Fibroblast of pulmonary artery (primary cell): ENCODE results near the gene ZNF622.

ENCODE experiments used
- DNase-seq: peaks from one replicate; pipeline ENCODE4 v3.0.0-alpha.2; 2010; ENCODE audit warnings: low read depth
- H3K4me3 ChIP-seq: replicated peaks from 2 replicates; pipeline ENCODE4 v1.5.1; 2011; ENCODE audit warnings: low read depth, mild to moderate bottlenecking, control low read depth, low read length, moderate library complexity
- CTCF ChIP-seq: IDR thresholded peaks from 2 replicates; pipeline ENCODE4 v1.5.1; 2011; ENCODE audit warnings: mild to moderate bottlenecking, control low read depth, low read length, inconsistent platforms; ENCODE audit errors: missing control alignments

The ZNF622 gene

GRCh38 chr5:16406023-16406422, 59.6 kb downstream of the ZNF622 start:
- no peak overlapping the region for H3K4me3 ChIP-seq
- DNase-seq: no peak
- TF ChIP-seq CTCF: no peak
